Vagina (tissue), 1 donor: ENCODE results near the gene EFNA4. TPM values are rescaled to one million over a fixed set of nuclear protein-coding genes. Genes with fewer than 3 reads are reported as not detected.

ENCODE experiments used
- total RNA-seq: library from RNA; depleted of rRNA; stranded (reverse); fragments of >200 nt; gene quantifications from one replicate; pipeline ENCODE4 v1.2.3, GENCODE V29; 2016

EFNA4 gene
- total RNA-seq, 1 donor from 2014 or later, result 13.8 TPM

Other genes starting within 250 kb of the EFNA4 start
- 7.4 TPM for gene KCNN3, start 193.5 kb upstream of the EFNA4 start, total RNA-seq
- gene PMVK, start 127.0 kb upstream of the EFNA4 start, total RNA-seq, result 20.6 TPM
- 56.5 TPM for gene PBXIP1, start 107.6 kb upstream of the EFNA4 start, total RNA-seq
- 19.2 TPM for gene PYGO2, start 102.0 kb upstream of the EFNA4 start, total RNA-seq
- 110 TPM for gene SHC1, start 93.0 kb upstream of the EFNA4 start, total RNA-seq
- 30.4 TPM for gene CKS1B, start 89.1 kb upstream of the EFNA4 start, total RNA-seq
- gene FLAD1, start 80.4 kb upstream of the EFNA4 start, total RNA-seq, result 20.6 TPM
- not detected for gene LENEP, start 70.2 kb upstream of the EFNA4 start, total RNA-seq
- gene ZBTB7B, start 60.9 kb upstream of the EFNA4 start, total RNA-seq, result 77.6 TPM
- 7.9 TPM for gene DCST2, start 30.0 kb upstream of the EFNA4 start, total RNA-seq
- gene DCST1, start 29.9 kb upstream of the EFNA4 start, total RNA-seq, result not detected
- 193 TPM for gene ADAM15, start 12.4 kb upstream of the EFNA4 start, total RNA-seq
- 22.3 TPM for gene EFNA3, start 15.1 kb downstream of the EFNA4 start, total RNA-seq
- gene EFNA1, start 64.1 kb downstream of the EFNA4 start, total RNA-seq, result 57.9 TPM
- gene SLC50A1, start 72.1 kb downstream of the EFNA4 start, total RNA-seq, result 11.8 TPM
- gene DPM3, start 76.8 kb downstream of the EFNA4 start, total RNA-seq, result 114 TPM
- gene KRTCAP2, start 109.6 kb downstream of the EFNA4 start, total RNA-seq, result 117 TPM
- 2.7 TPM for gene TRIM46, start 110.1 kb downstream of the EFNA4 start, total RNA-seq
- 27.3 TPM for gene THBS3, start 144.2 kb downstream of the EFNA4 start, total RNA-seq
- 29.5 TPM for gene MTX1, start 145.0 kb downstream of the EFNA4 start, total RNA-seq
- 21.1 TPM for gene ENTREP3, start 191.7 kb downstream of the EFNA4 start, total RNA-seq
- gene SCAMP3, start 198.6 kb downstream of the EFNA4 start, total RNA-seq, result 44.7 TPM
- gene CLK2, start 209.8 kb downstream of the EFNA4 start, total RNA-seq, result 48.1 TPM
- 4.2 TPM for gene HCN3, start 213.7 kb downstream of the EFNA4 start, total RNA-seq
- gene PKLR, start 237.7 kb downstream of the EFNA4 start, total RNA-seq, result not detected
- 71.0 TPM for gene FDPS, start 245.1 kb downstream of the EFNA4 start, total RNA-seq